HG02571 (cell line): ENCODE measurements around the gene TPK1.

Source experiments
- ATAC-seq: cut with Tn5 transposase; IDR thresholded peaks from one replicate; pipeline ENCODE4 v1.9.1; 2021; ENCODE audit warnings: mild to moderate bottlenecking, moderate library complexity; ENCODE audit not compliant: unreplicated experiment

TPK1 gene

DNA sequence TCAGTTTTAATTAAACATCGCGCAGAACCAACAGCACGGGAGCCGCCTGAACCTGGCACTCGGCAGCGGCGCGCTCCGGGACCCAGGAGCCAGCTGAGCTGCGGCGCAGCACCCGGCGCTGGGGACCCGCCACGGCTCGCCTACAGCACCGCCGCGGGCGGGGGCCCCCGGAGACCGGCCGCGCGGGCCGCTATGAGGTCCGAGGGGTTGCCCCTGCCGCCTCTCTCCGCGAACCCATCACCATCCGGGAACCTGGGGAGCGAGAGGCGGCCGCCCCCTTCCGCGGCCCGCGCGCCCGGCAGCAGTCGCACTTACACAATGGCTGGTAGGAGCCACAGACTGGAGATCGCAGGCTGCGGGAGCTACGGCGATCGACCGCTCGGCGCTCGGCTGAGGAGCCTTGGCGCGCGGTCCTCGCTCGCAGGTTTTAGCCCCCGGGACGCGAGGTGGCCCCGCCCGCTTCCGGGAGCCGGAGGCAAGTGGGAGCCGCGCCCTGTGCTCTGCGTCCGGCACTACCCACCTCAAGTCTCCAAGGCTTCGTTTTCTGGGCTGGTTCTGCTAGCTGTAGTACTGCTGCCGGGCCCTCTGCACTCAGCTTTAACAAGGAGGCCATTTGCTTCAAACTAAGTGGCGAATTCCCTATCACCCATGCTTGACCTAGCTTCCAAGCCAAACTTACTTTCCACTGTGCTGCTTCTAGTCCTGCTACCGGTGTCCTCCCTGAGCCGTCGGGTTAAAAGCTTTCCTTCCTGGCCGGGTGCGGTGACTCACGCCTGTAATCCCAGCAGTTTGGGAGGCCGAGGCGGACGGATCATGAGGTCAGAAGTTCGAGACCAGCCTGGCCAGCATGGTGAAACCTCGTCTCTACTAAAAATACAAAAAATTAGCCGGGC is at the start of gene TPK1:
TSS of gene TPK1 (minus strand) at position 402 of the 893 bp plus-strand sequence. CDS start 451 bp downstream, outside the sequence.
- peak; percentile 87 for ATAC-seq

DNA sequence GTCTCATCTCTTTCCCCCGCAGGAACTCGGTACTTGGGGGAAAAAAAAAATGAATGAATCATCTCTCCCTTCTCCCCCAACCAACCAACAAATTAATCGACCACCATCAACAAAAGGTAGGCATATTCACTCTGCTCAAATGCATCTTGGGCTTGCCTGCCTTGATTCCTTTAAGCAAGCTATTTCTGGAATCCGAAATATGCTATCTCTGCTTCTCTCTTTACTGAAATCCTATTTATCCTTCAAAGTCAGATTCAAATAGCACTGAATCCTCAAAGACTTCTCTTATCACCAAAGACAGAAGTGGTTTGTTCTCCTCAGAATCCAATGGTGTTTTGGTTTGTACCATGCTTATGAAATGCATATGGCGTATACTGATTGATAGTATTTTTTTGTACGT is 49.6 kb upstream of the TPK1 start:
- ATAC-seq = no peak

DNA sequence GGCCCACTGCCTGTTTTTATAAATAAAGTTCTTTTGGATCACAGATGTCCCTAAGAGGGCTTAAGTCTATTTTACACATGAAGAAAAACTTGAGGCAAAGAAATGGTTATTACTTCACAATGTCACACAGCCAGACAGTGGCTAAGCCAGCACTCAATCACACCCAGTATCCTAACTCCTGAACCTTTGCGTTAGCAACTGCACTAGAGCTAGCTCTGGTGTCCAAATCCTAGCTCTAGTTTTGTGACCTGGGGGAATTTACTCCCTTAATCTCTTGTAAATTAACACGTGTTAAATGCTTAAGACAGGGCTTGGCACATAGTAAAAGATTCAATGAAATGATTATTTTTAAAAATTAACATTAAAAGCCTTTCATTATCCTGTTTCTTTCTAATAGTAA is 49.0 kb upstream of the TPK1 start:
- ATAC-seq = no peak

DNA sequence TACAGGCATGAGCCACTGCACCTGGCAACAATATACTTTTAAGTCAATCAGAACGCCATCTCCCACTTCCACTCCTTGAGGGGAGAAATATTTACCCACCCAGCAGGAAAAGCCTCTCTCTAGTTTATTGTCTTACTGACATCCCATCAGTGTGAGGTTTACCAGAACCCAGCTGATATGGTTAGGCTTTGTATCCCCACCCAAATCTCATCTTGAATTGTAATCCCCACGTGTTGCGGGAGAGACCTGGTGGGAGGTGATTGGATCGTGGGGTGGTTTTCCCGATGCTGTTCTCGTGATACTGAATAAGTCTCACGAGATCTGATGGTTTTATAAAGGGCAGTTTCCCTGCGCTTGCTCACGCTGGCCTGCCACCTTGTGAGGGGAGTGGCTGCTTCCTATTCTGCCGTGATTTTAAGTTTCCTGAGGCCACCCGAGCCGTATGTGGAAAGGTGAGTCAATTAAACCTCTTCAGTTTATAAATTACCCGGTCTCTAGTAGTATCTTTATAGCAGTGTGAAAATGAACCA is 37.5 kb upstream of the TPK1 start:
- ATAC-seq = no peak

DNA sequence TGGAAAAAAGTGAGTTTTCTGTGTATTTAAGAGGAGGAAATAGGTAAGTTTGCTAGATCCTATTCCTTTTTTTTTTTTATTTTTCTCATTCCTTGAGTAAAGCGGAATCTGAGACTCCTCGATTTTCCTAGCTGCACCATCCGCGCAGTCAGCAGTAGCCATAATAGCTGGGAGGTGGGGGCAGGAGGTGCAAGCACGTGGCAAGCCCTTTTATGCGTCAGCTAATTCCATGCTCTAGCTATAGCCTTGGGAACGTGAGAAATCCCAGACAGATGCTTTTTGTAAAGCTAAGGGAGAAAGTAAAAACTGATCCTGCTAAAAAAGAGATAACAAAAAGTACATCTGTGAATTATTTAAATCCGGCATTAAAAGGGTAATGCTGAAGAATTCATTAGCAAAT is 33.2 kb upstream of the TPK1 start:
- no peak for ATAC-seq

DNA sequence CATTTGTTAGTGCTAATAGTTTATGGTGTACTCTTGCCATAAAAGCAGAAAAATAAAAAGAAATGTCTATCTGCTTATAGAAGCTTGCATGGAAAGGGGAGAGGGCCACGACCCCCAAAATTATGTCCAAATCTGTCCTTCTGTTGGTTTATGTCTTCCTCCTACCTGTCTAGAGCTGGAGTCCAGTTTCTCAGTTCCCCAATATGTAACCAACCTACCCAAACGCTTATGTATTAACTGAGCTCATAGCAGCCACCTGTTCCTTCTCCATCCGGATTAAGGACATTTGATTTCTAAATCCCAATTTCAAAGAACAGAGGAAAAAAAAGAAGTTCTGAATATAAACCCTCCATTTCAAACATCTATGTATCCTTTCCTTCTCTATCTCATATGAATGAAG is 30.3 kb upstream of the TPK1 start:
- no peak for ATAC-seq

DNA sequence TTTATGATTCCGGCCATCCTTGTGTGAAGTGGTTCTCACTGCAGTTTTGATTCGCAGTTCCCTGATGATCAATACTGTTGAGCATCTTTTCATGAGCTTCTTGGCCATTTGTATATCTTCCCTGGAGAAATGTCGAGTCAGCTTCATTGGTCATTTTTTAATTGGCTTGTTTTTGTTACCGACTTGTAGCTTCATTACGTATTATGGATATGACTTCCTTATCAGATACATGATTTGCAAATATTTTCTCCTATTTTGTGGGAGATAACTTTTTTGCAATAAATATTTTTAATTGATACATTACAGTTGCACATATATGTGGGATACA is 27.4 kb upstream of the TPK1 start:
- no peak for ATAC-seq

DNA sequence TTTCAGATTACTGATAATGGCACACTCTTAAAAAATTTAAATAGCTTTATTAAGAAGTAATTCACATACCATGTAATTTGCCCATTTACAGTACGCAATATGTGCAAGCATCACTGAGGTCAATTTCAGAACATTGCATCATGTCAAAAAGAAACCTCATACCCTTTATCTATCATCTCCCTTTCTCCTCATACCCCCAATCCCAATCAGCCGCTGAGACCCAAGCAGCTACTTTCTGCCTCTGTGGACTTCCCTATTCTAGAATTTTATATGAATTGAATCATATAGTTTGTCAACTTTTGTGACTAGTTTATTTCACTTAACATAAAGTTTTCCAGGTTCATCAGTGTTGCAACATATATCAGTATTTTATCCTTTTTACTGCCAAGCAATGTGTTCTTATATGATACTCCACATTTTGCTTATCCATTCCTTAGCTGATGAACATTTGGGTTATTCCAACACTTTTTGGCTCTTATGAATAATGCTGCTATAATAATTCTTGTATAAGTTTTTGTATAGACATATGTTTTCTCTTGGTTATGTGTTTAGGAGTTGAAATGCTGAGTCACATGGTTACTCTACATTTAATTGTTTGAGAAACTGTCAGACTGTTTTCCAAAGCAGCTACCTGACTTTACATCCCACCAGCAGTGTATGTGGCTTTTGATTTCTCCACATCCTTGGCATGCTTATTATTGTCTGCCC is 26.9 kb upstream of the TPK1 start:
- no peak for ATAC-seq

DNA sequence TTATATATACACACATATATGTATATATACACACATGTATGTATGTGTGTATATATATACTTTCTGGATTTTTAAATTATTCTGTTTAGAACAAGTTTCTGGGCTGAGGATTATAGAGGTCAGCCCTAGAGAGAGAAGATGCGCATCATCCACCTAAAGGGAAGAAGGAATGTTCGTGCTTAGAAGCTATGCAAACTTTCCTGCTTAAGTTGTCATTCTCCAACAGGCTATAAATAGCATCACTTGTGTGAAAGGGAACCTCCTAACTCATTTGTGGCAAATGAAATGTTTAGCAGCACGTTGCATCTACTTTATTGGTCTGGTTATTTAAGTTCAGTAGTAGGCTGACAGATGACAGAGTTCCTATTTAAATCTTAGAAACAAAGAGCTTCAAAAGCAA is 23.9 kb upstream of the TPK1 start:
- no peak for ATAC-seq

DNA sequence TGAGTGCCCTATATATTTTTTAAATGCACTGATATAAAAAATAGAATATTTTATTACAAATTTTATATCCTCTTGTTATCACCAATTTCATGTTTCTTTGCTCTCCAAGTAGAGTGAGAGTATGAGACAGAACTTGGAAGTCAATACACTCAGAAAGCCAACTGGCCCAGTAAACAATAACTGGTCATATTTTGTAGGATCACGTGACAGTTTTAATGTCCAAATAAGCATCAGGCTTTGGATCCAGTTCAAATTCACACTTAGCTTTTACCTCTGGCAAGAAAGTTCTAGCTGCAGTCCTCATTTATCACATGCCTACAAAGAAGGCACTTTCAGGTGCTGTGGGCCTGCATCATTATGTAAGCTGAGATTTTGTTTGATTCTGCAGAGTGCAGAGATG is 21.6 kb upstream of the TPK1 start:
- no peak for ATAC-seq

DNA sequence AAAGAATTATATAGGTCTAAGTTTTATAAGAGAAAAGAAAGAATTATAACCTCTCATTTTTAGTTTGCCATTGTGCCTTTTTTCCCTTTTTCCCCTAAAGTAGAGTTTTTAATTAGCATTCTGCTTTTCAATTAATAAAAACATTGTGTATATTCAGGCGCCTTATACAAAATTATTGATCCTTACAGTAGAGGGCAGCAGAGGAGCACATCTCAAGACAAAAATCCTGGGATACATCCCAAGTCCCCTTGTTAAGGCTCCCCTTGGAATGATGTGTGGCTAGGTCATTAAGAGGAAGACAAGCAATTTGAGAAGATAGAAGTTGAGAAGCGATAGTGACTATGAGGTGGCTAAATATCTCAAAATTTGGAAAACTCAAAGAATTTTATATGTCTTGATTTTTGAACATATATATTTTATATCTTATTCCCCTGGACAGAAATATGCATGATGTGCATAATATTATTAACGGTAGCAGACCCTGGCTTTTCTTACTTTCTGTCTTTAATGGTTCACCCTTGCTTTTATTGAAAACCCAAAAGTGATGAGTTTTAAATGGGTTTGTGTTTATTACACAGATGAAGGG is 19.1 kb upstream of the TPK1 start:
- no peak for ATAC-seq

DNA sequence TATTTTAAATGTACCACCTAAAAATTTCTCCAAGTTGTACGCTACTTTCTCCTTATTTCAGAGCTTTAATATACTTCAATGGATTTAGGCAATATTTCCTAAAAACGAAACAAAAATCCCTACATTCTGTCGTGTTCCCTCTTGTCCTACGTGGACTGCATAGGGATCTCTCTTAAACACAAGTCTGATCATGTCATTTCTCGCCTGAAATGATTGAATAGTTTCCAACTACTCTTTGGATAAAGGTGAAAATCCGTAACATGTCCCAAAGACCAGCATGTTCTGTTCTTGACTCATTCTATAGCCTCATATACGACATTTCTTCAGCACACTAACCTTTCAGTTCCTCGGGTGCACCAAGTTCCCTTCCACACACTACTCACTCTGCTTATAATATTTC is 17.7 kb upstream of the TPK1 start:
- no peak for ATAC-seq

DNA sequence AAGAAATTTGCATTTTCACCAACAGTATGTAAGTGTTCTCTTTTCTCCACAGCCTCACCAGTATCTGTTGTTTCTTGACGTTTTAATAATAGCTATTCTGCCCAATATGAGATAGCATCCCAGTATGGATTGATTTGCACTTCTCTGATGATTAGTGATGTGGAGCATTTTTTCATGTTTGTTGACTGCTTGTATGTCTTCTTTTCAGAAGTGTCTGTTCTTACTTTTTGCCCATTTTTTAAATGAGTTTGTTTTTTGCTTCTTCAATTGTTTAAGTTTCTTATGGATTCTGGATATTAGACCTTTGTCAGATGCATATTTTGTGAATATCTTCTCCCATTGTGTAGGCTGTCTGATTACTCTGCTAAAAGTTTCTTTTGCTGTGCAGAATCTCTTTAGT is 12.2 kb upstream of the TPK1 start:
- no peak for ATAC-seq

DNA sequence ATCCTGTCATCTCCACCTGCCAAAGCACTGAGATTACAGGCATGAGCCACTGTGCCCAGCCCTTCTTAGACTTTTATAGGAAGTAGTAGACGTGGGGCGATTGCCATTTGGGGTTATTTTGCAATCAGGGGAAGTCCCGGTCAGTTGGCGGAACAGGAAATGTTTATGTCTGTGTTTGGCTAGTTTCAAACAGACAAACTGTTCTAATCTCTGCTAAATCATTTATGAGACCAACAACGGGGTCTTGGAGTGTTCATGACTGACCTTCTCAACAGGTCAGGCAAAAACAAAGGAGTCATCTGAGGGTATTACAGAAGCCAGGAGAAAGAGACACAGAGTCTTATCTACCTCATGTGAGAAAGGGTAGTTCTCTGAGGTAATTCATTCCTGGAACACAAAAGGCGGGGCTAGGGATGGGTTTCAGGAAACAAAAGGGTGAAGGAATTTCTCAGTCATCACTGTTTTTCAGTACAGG is 6.6 kb upstream of the TPK1 start:
- ATAC-seq = peak; percentile 90

DNA sequence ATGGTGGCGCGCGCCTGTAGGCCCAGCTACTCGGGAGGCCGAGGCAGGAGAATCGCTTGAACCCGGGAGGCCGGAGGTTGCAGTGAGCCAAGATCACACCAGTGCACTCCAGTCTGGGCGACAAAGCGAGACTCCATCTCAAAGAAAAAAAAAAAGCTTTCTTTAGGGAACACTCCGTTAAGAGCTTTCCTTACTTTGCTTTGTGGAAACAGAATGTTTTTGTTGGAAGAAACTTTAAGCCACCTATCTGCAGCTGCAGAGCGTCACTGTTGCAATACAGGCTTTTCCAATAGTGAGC is 641 bp upstream of the TPK1 start:
- ATAC-seq = no peak

DNA sequence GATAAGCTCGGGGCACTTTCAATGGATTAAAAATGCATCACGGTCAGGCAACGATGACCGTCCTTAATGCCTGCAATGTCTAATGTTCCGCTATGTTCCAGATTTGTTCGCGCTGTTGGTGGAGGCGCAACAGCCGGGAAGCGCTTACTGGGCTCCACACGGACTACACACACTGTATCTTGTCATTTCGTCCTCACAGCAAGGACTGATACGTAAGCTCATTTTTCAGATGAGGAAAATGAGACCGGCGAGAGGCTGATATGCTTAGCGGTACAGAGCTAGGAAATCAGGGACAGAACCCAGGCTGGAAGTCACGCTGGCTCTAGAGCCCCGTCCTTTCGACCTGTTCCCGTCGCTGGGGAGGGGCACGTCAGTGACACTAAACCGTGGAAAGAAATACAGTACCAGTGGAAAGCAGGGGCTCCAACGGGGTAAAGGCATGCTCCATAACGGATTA is 670 bp downstream of the TPK1 start:
- ATAC-seq = peak; percentile 38

DNA sequence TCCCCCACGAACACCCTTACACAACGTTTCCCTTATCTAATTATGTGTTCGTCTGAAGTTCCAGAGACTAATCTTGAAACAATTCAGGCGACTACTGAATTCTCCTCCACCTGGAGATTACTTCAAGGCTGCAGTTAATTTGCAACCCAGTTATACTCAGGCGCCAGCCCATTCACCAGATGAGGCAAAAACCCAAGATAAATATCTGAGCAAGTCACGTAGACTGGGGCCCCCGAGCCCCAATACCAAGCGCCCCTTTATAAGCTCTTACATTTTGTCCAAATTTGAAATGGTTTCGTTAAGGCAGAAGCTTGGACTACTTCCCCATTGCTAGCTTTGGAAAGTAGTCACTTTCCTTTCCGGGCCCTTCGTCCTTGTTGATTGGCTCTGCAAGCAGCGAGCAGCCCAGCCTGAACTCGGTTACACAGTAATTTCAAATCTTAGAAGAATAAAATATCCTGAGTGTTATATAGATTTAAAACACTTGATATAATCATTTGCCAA is 1.2 kb downstream of the TPK1 start:
- peak; percentile 27 for ATAC-seq

DNA sequence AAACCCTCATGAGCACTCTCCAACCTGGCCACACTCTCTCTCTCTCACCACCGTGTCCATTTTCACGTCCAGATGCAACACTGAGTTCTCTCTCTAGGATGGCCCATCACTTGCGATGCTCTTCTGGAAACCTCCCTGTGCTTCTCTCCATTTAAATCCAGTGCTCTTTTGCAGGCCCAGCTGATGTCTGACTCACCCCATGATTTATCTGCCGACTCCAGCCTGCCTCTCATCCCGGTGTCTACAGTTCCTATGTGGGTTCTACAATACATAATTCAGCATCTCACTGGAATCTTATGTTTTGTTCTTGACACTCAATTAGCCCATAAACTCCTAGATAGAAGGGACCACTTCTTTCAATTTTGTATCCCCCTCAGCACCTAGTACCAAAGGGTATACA is 5.0 kb downstream of the TPK1 start:
- ATAC-seq = no peak

DNA sequence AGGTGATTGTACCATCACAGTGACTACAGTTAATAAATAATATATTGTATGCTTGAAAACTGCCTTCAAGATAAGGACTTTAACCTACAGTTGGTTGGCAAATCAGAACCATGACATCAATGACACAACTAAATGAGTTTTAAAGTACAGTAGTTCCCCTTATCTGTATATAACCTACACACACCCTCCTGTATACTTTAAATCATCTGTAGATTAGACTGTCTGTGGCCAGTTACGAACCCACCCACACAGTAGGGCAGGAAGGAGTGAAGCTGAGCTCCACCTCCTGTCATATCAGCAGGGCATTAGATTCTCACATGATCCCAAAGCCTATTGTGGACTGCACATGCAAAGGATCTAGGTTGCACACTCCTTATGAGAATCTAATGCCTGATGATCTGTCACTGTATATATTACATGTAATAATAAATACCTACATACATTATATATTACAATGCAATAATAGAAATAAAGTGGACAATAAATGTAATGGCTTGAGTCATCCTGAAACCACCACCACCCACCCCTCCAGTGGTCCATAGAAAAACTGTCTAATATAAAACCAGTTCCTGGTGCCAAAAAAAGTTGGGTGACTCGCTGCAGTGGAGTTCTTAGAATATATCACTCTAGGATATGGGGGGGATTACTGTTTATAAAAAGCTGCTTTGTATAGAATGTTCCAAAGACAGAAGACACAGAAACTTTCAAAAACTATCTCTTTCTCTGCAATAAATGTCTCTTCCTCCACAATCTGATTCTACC is 5.6 kb downstream of the TPK1 start:
- no peak for ATAC-seq

DNA sequence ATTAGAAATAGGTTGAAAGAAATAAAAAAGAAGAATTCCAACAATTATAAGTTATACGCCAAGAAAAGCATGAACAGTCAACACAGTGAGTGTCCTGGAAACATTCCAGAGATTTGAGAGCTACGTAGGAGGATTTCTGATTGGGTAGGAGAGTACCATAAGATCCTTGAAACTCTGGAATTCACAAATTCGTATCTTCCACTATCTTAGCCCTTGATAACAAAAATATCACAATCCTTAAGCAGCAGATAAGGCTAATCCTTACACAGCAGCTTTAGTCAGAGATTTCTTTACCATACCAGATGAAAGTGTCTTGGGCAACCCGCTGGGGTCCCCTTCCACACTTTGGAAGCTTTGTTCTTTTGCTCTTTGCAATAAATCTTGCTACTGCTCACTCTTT is 8.2 kb downstream of the TPK1 start:
- no peak for ATAC-seq

DNA sequence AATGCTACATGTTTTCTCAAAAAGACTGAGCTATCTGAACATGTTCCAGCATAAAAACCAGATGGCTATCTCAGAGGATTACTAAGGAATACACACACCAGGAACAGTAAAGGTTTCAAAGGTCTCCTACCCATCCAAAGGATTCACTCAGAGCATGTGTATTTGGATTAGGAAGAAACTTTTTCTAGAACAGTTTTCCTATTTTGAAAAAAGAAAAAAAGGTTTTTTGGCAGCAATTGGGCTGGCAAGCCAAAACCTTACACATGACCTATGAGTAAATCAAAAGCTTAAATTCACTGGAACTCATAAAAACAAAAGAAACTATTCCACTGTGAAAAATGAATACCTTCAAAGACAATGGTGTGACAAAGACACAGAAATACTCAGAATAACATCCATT is 9.6 kb downstream of the TPK1 start:
- ATAC-seq = no peak
